Activated naive CD4-positive, alpha-beta T cell (primary cell): ENCODE measurements around the gene MAPK1.
"Not testable (repeated sequence)": the region's sequence is repeated elsewhere in the genome, so short reads cannot be mapped to it uniquely, and the experiment has no call there.

Experiments
- DNase-seq, 4 experiments: peaks; one replicate each; lab custom pipeline; 2025; lab: John Stamatoyannopoulos, UW

The MAPK1 gene

GRCh38 chr22:21790849-21791610 lies 76.4 kb downstream of the MAPK1 start:
- DNase-seq: not testable (repeated sequence)

GRCh38 chr22:21790359-21790758 lies 77.1 kb downstream of the MAPK1 start:
- no peak for DNase-seq

- not testable (repeated sequence) for DNase-seq
Measured at GRCh38 chr22:21787565-21787964, 79.9 kb downstream of the MAPK1 start.

- DNase-seq: no peak
Measured at GRCh38 chr22:21780259-21780658, 87.2 kb downstream of the MAPK1 start.

GRCh38 chr22:21779444-21779843 lies 88.0 kb downstream of the MAPK1 start:
- no peak for DNase-seq

- DNase-seq: no peak
Measured at GRCh38 chr22:21778705-21779363, 88.6 kb downstream of the MAPK1 start.

GRCh38 chr22:21771631-21771976 lies 95.8 kb downstream of the MAPK1 start:
- no peak for DNase-seq

- no peak for DNase-seq
Measured at GRCh38 chr22:21768435-21768834, 99.0 kb downstream of the MAPK1 start.

- DNase-seq: peak in 1 of 4 experiments; percentile 5
Measured at GRCh38 chr22:21766691-21767462, 100.6 kb downstream of the MAPK1 start.

- DNase-seq: no peak
Measured at GRCh38 chr22:21765909-21766529, 101.4 kb downstream of the MAPK1 start.

GRCh38 chr22:21764038-21764804 lies 103.2 kb downstream of the MAPK1 start:
- DNase-seq: no peak

- no peak for DNase-seq
Measured at GRCh38 chr22:21762712-21763581, 104.5 kb downstream of the MAPK1 start.

GRCh38 chr22:21761994-21762680 lies 105.3 kb downstream of the MAPK1 start:
- DNase-seq: no peak

- no peak for DNase-seq
Measured at GRCh38 chr22:21761086-21761485, 106.4 kb downstream of the MAPK1 start.

- DNase-seq: no peak
Measured at GRCh38 chr22:21760640-21761039, 106.8 kb downstream of the MAPK1 start.

- DNase-seq: no peak
Measured at GRCh38 chr22:21759646-21760376, 107.6 kb downstream of the MAPK1 start.

- no peak for DNase-seq
Measured at GRCh38 chr22:21759093-21759492, 108.4 kb downstream of the MAPK1 start.

- no peak for DNase-seq
Measured at GRCh38 chr22:21758091-21758864, 109.2 kb downstream of the MAPK1 start.
